CD4-positive, alpha-beta T cell treated with Interleukin-6 at 100 ng/mL for 8 hours (primary cell): ENCODE data around the gene METAP1D.
"Not testable (repeated sequence)": the region's sequence is repeated elsewhere in the genome, so short reads cannot be mapped to it uniquely, and the experiment has no call there.

Experiments
- DNase-seq: peaks from one replicate; pipeline ENCODE4 v3.0.0-alpha.2; 2020; ENCODE audit warnings: mixed read lengths, low spot score

The METAP1D gene

GRCh38 chr2:171997031-171997430 lies 2.7 kb upstream of the METAP1D start:
- not testable (repeated sequence) for DNase-seq

- DNase-seq = no peak
These were observed 592 bp upstream of the METAP1D start for GRCh38 chr2:171999161-171999560.

GRCh38 chr2:172000696-172001361 lies 1.1 kb downstream of the METAP1D start:
- DNase-seq = no peak

- no peak for DNase-seq
These were observed 7.6 kb downstream of the METAP1D start for GRCh38 chr2:172007372-172007771.

- DNase-seq = no peak
These were observed 10.1 kb downstream of the METAP1D start for GRCh38 chr2:172009823-172010222.

- DNase-seq = no peak
These were observed 12.2 kb downstream of the METAP1D start for GRCh38 chr2:172011812-172012575.

GRCh38 chr2:172012677-172013391 lies 13.1 kb downstream of the METAP1D start:
- DNase-seq = no peak

- DNase-seq = no peak
These were observed 13.6 kb downstream of the METAP1D start for GRCh38 chr2:172013396-172013795.

GRCh38 chr2:172021074-172021931 lies 21.6 kb downstream of the METAP1D start:
- no peak for DNase-seq

GRCh38 chr2:172021955-172022354 lies 22.2 kb downstream of the METAP1D start:
- no peak for DNase-seq

- no peak for DNase-seq
These were observed 31.8 kb downstream of the METAP1D start for GRCh38 chr2:172031536-172031935.

- DNase-seq = no peak
These were observed 38.4 kb downstream of the METAP1D start for GRCh38 chr2:172038121-172038520.

GRCh38 chr2:172038604-172039003 lies 38.9 kb downstream of the METAP1D start:
- no peak for DNase-seq

GRCh38 chr2:172039011-172039704 lies 39.4 kb downstream of the METAP1D start:
- DNase-seq = no peak

GRCh38 chr2:172040311-172040710 lies 40.6 kb downstream of the METAP1D start:
- no peak for DNase-seq

GRCh38 chr2:172046080-172046678 lies 46.4 kb downstream of the METAP1D start:
- no peak for DNase-seq

GRCh38 chr2:172046866-172047565 lies 47.3 kb downstream of the METAP1D start:
- no peak for DNase-seq

GRCh38 chr2:172047566-172048507 lies 48.1 kb downstream of the METAP1D start:
- no peak for DNase-seq
